H9 (cell line): Measurements from ENCODE around the gene UNC79. TPM values are rescaled to one million over a fixed set of nuclear protein-coding genes. Genes with fewer than 3 reads are reported as not detected.

ENCODE experiments used
- DNase-seq: peaks from one replicate; pipeline ENCODE4 v3.0.0-alpha.2; 2017
- H2AFZ ChIP-seq: one replicate; pipeline ENCODE4 v1.6.1; 2013; ENCODE audit warnings: mild to moderate bottlenecking, low read length, control low read depth, moderate library complexity
- H2AK5ac ChIP-seq: 2 replicates; pipeline ENCODE4 v1.6.1; 2013; ENCODE audit warnings: low read length, control low read depth, mixed read lengths; ENCODE audit not compliant: insufficient read length
- H2BK120ac ChIP-seq: one replicate; pipeline ENCODE4 v1.6.1; 2013; ENCODE audit warnings: low read depth, mild to moderate bottlenecking, low read length, control low read depth, inconsistent platforms; ENCODE audit not compliant: poor library complexity, severe bottlenecking
- H2BK12ac ChIP-seq: 2 replicates; pipeline ENCODE4 v1.6.1; 2013; ENCODE audit warnings: low read length, control low read depth, mixed read lengths, low read depth; ENCODE audit not compliant: insufficient read length
- H2BK15ac ChIP-seq: 2 replicates; pipeline ENCODE4 v1.6.1; 2013; ENCODE audit warnings: low read depth, low read length, control low read depth
- H2BK20ac ChIP-seq: one replicate; pipeline ENCODE4 v1.6.1; 2013; ENCODE audit warnings: low read depth, mild to moderate bottlenecking, low read length, control low read depth, inconsistent platforms; ENCODE audit not compliant: poor library complexity, severe bottlenecking
- H2BK5ac ChIP-seq: 2 replicates; pipeline ENCODE4 v1.6.1; 2013; ENCODE audit warnings: low read length, control low read depth, mixed read lengths; ENCODE audit not compliant: insufficient read length
- H3K14ac ChIP-seq: 2 replicates; pipeline ENCODE4 v1.6.1; 2013; ENCODE audit warnings: low read length, control low read depth; ENCODE audit not compliant: insufficient read depth
- H3K18ac ChIP-seq: 2 replicates; pipeline ENCODE4 v1.6.1; 2013; ENCODE audit warnings: low read depth, mild to moderate bottlenecking, mixed read lengths, low read length, control low read depth; ENCODE audit not compliant: insufficient read length
- H3K23ac ChIP-seq: 2 replicates; pipeline ENCODE4 v1.6.1; 2013; ENCODE audit warnings: low read length, control low read depth, mixed read lengths, low read depth; ENCODE audit not compliant: insufficient read length
- H3K23me2 ChIP-seq: 2 replicates; pipeline ENCODE4 v1.6.1; 2013; ENCODE audit warnings: low read depth, mild to moderate bottlenecking, mixed read lengths, low read length, control low read depth; ENCODE audit not compliant: insufficient read length, poor library complexity, severe bottlenecking
- H3K27ac ChIP-seq: 2 replicates; pipeline ENCODE4 v1.5.1; 2013; ENCODE audit warnings: low read length, control low read depth, mixed read lengths, low read depth; ENCODE audit not compliant: insufficient read length
- H3K27me3 ChIP-seq: 2 replicates; pipeline ENCODE4 v1.6.1; 2013; ENCODE audit warnings: low read length, control low read depth, inconsistent platforms; ENCODE audit not compliant: insufficient read depth
- H3K4ac ChIP-seq: 2 replicates; pipeline ENCODE4 v1.6.1; 2013; ENCODE audit warnings: low read depth, mild to moderate bottlenecking, control low read depth, inconsistent platforms, low read length, moderate library complexity
- H3K4me1 ChIP-seq: 2 replicates; pipeline ENCODE4 v1.6.1; 2013; ENCODE audit warnings: low read length, control low read depth, inconsistent platforms; ENCODE audit not compliant: insufficient read depth
- H3K4me2 ChIP-seq: 2 replicates; pipeline ENCODE4 v1.6.1; 2013; ENCODE audit warnings: low read length, control low read depth, mixed read lengths; ENCODE audit not compliant: insufficient read length, insufficient read depth
- H3K56ac ChIP-seq: 2 replicates; pipeline ENCODE4 v1.6.1; 2013; ENCODE audit warnings: low read depth, mild to moderate bottlenecking, mixed read lengths, low read length, control low read depth; ENCODE audit not compliant: insufficient read length
- H3K79me1 ChIP-seq: 2 replicates; pipeline ENCODE4 v1.6.1; 2013; ENCODE audit warnings: low read depth, mild to moderate bottlenecking, moderate library complexity, low read length, control low read depth, inconsistent platforms; ENCODE audit not compliant: insufficient read depth, poor library complexity, severe bottlenecking
- H3K79me2 ChIP-seq: 2 replicates; pipeline ENCODE4 v1.6.1; 2013; ENCODE audit warnings: low read length, control low read depth, inconsistent platforms; ENCODE audit not compliant: insufficient read depth
- H3K9ac ChIP-seq: 2 replicates; pipeline ENCODE4 v1.6.1; 2013; ENCODE audit warnings: low read length, control low read depth, mixed read lengths; ENCODE audit not compliant: insufficient read length; ENCODE audit errors: extremely low read depth
- H3K9me3 ChIP-seq: one replicate; pipeline ENCODE4 v1.6.1; 2013; ENCODE audit warnings: low read depth, low read length, inconsistent platforms; ENCODE audit not compliant: control insufficient read depth
- H3T11ph ChIP-seq: one replicate; pipeline ENCODE4 v1.6.1; 2013; ENCODE audit warnings: mild to moderate bottlenecking, low read length, control low read depth, inconsistent platforms
- H4K20me1 ChIP-seq: one replicate; pipeline ENCODE4 v1.6.1; 2013; ENCODE audit not compliant: control insufficient read depth, insufficient read length, insufficient read depth
- H4K5ac ChIP-seq: 2 replicates; pipeline ENCODE4 v1.6.1; 2013; ENCODE audit warnings: low read depth, mild to moderate bottlenecking, mixed read lengths, low read length, control low read depth; ENCODE audit not compliant: insufficient read length
- H4K8ac ChIP-seq: replicated peaks from 2 replicates; pipeline ENCODE4 v1.6.1; 2013; ENCODE audit warnings: low read length, control low read depth, mixed read lengths, low read depth; ENCODE audit not compliant: insufficient read length
- H4K91ac ChIP-seq: 2 replicates; pipeline ENCODE4 v1.6.1; 2013; ENCODE audit warnings: low read depth, mild to moderate bottlenecking, moderate library complexity, mixed read lengths, low read length, control low read depth; ENCODE audit not compliant: insufficient read length
- H3K27ac Mint-ChIP-seq, 3 experiments: 2 replicates in 2 of 3; 3 replicates in 1 of 3; pipeline ENCODE4 v1.8.0; 2020 to 2021; ENCODE audit warnings: mixed read lengths in 3 of 3, mild to moderate bottlenecking in 1 of 3, moderate library complexity in 1 of 3
- H3K27me3 Mint-ChIP-seq: 2 replicates; pipeline ENCODE4 v1.8.0; 2021; ENCODE audit warnings: low read depth, mild to moderate bottlenecking, moderate library complexity, mixed read lengths
- H3K36me3 Mint-ChIP-seq, 3 experiments: 2 replicates in 2 of 3; 3 replicates in 1 of 3; pipeline ENCODE4 v1.8.0; 2020 to 2021; ENCODE audit warnings: low read depth in 3 of 3, mixed read lengths in 3 of 3; ENCODE audit not compliant: insufficient read depth in 1 of 3
- H3K4me1 Mint-ChIP-seq, 2 experiments: 2 replicates each; pipeline ENCODE4 v1.8.0; 2020; ENCODE audit warnings: mixed read lengths in 2 of 2
- H3K4me3 Mint-ChIP-seq, 2 experiments: 2 replicates in 1 of 2; 3 replicates in 1 of 2; pipeline ENCODE4 v1.8.0; 2020 to 2021; ENCODE audit warnings: mild to moderate bottlenecking in 2 of 2, mixed read lengths in 2 of 2, moderate library complexity in 1 of 2
- H3K9me3 Mint-ChIP-seq, 2 experiments: 2 replicates in 1 of 2; 3 replicates in 1 of 2; pipeline ENCODE4 v1.8.0; 2020; ENCODE audit warnings: mild to moderate bottlenecking in 2 of 2, mixed read lengths in 2 of 2, moderate library complexity in 1 of 2
- CTCF ChIP-seq: fragments of 200-600 bp; sonication (generic); conservative IDR thresholded peaks from 3 replicates; pipeline ENCODE4 v1.8.0; 2021; ENCODE audit warnings: antibody characterized with exemption, mild to moderate bottlenecking
- WGBS: extraction: QIAGEN DNeasy Blood & Tissue Kit; methylation state at CpG from one replicate; pipeline ENCODE4 v1.1.7; 2013; ENCODE audit warnings: missing lambda C conversion rate, low lambda C conversion rate, mixed read lengths; ENCODE audit not compliant: insufficient read length; ENCODE audit errors: extremely low coverage; 5-methylcytosine and 5-hydroxymethylcytosine counted together
- total RNA-seq: library from RNA; stranded (reverse); gene quantifications from 2 replicates; pipeline ENCODE4 v1.2.1, GENCODE V29; 2021

The UNC79 gene
- total RNA-seq, 1 experiment from 2014 or later = 3.0 TPM

GRCh38 chr14:93645200-93645599 is 214.5 kb downstream of the UNC79 start:
- H3K4me3 Mint-ChIP-seq = no peak overlapping the region
- H2AK5ac ChIP-seq = no peak overlapping the region
- no peak overlapping the region for H2BK15ac ChIP-seq
- no peaks in the 10 kb centered on the region for H3K4me1 ChIP-seq
- no peaks in the 10 kb centered on the region for H3K79me1 ChIP-seq
- H3K79me2 ChIP-seq = no peaks in the 10 kb centered on the region
- H3K27me3 Mint-ChIP-seq = no peaks in the 10 kb centered on the region
- H3K4ac ChIP-seq = no peak overlapping the region
- H4K5ac ChIP-seq = no peak overlapping the region
- H3K9me3 Mint-ChIP-seq = peaks cover 2 to 3% of the 10 kb centered on the region in 2 experiments; a peak in 3 of 5 replicates
- no CpG with 5 or more reads among the region's 3 CpGs for WGBS
- H4K8ac ChIP-seq = no peak overlapping the region
- no peak for TF ChIP-seq CTCF
- H3K14ac ChIP-seq = no peak overlapping the region
- DNase-seq = no peak
- no peak overlapping the region for H2BK120ac ChIP-seq
- no peak overlapping the region for H3T11ph ChIP-seq
- no peak overlapping the region for H3K18ac ChIP-seq
- H3K9ac ChIP-seq = no peak overlapping the region
- H3K56ac ChIP-seq = no peak overlapping the region
- H4K91ac ChIP-seq = no peak overlapping the region
- H3K23ac ChIP-seq = no peak overlapping the region
- no peak overlapping the region for H3K27ac ChIP-seq
- no peak overlapping the region for H2BK12ac ChIP-seq
- no peaks in the 10 kb centered on the region for H3K27me3 ChIP-seq
- H3K23me2 ChIP-seq = no peaks in the 10 kb centered on the region
- H2AFZ ChIP-seq = no peak overlapping the region
- no peaks in the 10 kb centered on the region for H3K9me3 ChIP-seq
- H3K4me2 ChIP-seq = no peak overlapping the region
- H4K20me1 ChIP-seq = no peaks in the 10 kb centered on the region
- no peak overlapping the region for H3K27ac Mint-ChIP-seq
- no peak overlapping the region for H2BK20ac ChIP-seq
- H2BK5ac ChIP-seq = no peak overlapping the region
- H3K36me3 Mint-ChIP-seq = peaks cover 4 to 6% (median 4%) of the 10 kb centered on the region in 3 experiments; a peak in 6 of 7 replicates
- H3K4me1 Mint-ChIP-seq = no peaks in the 10 kb centered on the region
